HEK293 (cell line): ENCODE results near the gene ORC1.

Source experiments
- CTCF ChIA-PET: fragments of 350-600 bp; formaldehyde crosslinking; extraction: SDS; loops from one replicate; lab custom pipeline; 2021; ENCODE audit warnings: antibody characterized with exemption; lab: Yijun Ruan, JAX
- POLR2A ChIA-PET: fragments of 300-600 bp; formaldehyde crosslinking; extraction: SDS; loops from one replicate; lab custom pipeline; 2020; ENCODE audit warnings: antibody characterized with exemption, inconsistent platforms; lab: Yijun Ruan, JAX
- H3K27ac ChIP-seq: fragments of 200-500 bp; sonication (Bioruptor generic); 2 replicates; pipeline ENCODE4 v1.5.1; 2014; ENCODE audit warnings: low read depth, low read length, control low read depth, inconsistent platforms; ENCODE audit errors: extremely low read depth
- H3K36me3 ChIP-seq, 2 experiments: fragments of 200-500 bp in 1 of 2; sonication (Bioruptor generic) in 1 of 2; 1 replicate in 1 of 2; 2 replicates in 1 of 2; pipeline ENCODE4 v1.5.1; 2014 to 2017; ENCODE audit warnings: inconsistent platforms in 2 of 2, low read length in 2 of 2; ENCODE audit not compliant: control insufficient read depth in 2 of 2, insufficient read depth in 1 of 2
- H3K4me1 ChIP-seq: fragments of 200-500 bp; sonication (Bioruptor generic); 2 replicates; pipeline ENCODE4 v1.5.1; 2014; ENCODE audit warnings: mild to moderate bottlenecking, low read length, inconsistent platforms; ENCODE audit not compliant: control insufficient read depth, insufficient read depth
- H3K4me3 ChIP-seq: 2 replicates; pipeline ENCODE4 v1.5.1; 2011; ENCODE audit warnings: low read depth, mild to moderate bottlenecking, control low read depth, low read length, moderate library complexity
- H3K9me3 ChIP-seq: fragments of 200-500 bp; sonication (Bioruptor generic); 2 replicates; pipeline ENCODE4 v1.5.1; 2014; ENCODE audit warnings: low read depth, low read length, inconsistent platforms; ENCODE audit not compliant: control insufficient read depth, insufficient read depth
- KLF10 ChIP-seq: fragments of 450-650 bp; IDR thresholded peaks from 2 replicates; pipeline ENCODE4 v1.5.1; 2018; ENCODE audit warnings: missing biosample characterization, mild to moderate bottlenecking, missing genetic modification characterization
- REST ChIP-seq: fragments of 450-650 bp; formaldehyde crosslinking; IDR thresholded peaks from 2 replicates; pipeline ENCODE4 v1.5.1; 2016; ENCODE audit warnings: missing biosample characterization, missing genetic modification characterization
- SCRT1 ChIP-seq: fragments of 450-650 bp; formaldehyde crosslinking; IDR thresholded peaks from 2 replicates; pipeline ENCODE4 v1.5.1; 2016; ENCODE audit warnings: missing biosample characterization, missing genetic modification characterization, borderline replicate concordance
- ZNF146 ChIP-seq: fragments of 450-650 bp; formaldehyde crosslinking; IDR thresholded peaks from 2 replicates; pipeline ENCODE4 v1.5.1; 2016; ENCODE audit warnings: missing biosample characterization, missing genetic modification characterization
- ZNF248 ChIP-seq: fragments of 450-650 bp; formaldehyde crosslinking; IDR thresholded peaks from 2 replicates; pipeline ENCODE4 v1.5.1; 2017; ENCODE audit warnings: missing biosample characterization, missing genetic modification characterization
- ZNF48 ChIP-seq: fragments of 450-650 bp; formaldehyde crosslinking; IDR thresholded peaks from 2 replicates; pipeline ENCODE4 v1.5.1; 2016; ENCODE audit warnings: missing biosample characterization, missing genetic modification characterization
- ZNF513 ChIP-seq: fragments of 450-650 bp; IDR thresholded peaks from 2 replicates; pipeline ENCODE4 v1.5.1; 2018; ENCODE audit warnings: missing biosample characterization, missing genetic modification characterization
- ZNF580 ChIP-seq: fragments of 450-650 bp; formaldehyde crosslinking; IDR thresholded peaks from 2 replicates; pipeline ENCODE4 v1.5.1; 2016; ENCODE audit warnings: missing biosample characterization, missing genetic modification characterization
- ZNF660 ChIP-seq: fragments of 450-650 bp; IDR thresholded peaks from 2 replicates; pipeline ENCODE4 v1.5.1; 2018; ENCODE audit warnings: missing biosample characterization, mild to moderate bottlenecking, missing genetic modification characterization
- ZNF792 ChIP-seq: fragments of 450-650 bp; formaldehyde crosslinking; IDR thresholded peaks from 2 replicates; pipeline ENCODE4 v1.5.1; 2016; ENCODE audit warnings: missing biosample characterization, missing genetic modification characterization
- TF ChIP-seq, protein P1 (sequence below): fragments of 450-650 bp; formaldehyde crosslinking; IDR thresholded peaks from 2 replicates; pipeline ENCODE4 v1.5.1; 2016; ENCODE audit warnings: missing biosample characterization, missing genetic modification characterization
- TF ChIP-seq, protein P2 (sequence below): fragments of 450-650 bp; formaldehyde crosslinking; IDR thresholded peaks from 2 replicates; pipeline ENCODE4 v1.5.1; 2017; ENCODE audit warnings: missing biosample characterization, missing genetic modification characterization

Gene ORC1

DNA sequence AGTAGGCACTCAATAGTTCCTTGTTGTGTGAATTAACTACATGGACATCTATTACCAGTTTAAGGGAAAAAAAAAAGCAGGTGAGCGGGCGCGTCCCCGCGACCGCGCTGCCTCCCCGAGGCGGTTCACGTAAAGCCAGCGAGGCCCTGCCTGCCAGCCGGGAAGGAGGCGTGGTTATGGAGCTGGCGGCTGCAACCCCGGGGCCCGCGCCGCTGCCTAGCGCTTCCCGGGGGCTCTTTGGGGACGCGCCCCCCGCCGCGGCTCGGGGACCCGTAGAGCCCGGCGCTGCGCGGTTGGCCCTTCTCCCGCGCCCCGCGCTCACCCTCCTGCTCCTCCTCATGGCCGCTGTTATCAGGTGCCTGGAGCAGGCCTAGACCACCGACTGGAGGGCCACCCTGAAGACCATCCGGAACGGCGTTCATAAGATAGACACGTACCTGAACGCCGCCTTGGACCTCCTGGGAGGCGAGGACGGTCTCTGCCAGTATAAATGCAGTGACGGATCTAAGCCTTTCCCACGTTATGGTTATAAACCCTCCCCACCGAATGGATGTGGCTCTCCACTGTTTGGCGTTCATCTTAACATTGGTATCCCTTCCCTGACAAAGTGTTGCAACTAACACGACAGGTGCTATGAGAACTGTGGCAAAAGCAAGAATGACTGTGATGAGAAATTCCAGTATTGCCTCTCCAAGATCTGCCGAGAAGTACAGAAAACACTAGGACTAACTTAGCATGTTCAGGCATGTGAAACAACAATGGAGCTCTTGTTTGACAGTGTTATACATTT is 35.6 kb downstream of the ORC1 start (continued):
- TF ChIP-seq, protein P1, sequence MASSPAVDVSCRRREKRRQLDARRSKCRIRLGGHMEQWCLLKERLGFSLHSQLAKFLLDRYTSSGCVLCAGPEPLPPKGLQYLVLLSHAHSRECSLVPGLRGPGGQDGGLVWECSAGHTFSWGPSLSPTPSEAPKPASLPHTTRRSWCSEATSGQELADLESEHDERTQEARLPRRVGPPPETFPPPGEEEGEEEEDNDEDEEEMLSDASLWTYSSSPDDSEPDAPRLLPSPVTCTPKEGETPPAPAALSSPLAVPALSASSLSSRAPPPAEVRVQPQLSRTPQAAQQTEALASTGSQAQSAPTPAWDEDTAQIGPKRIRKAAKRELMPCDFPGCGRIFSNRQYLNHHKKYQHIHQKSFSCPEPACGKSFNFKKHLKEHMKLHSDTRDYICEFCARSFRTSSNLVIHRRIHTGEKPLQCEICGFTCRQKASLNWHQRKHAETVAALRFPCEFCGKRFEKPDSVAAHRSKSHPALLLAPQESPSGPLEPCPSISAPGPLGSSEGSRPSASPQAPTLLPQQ: peak; percentile 63; the same call in 1 of the 2 replicates
- TF ChIP-seq KLF10 (tag by site-specific recombination) (peak; percentile 48; the same call in 1 of the 2 replicates), SCRT1 (tag by site-specific recombination) (peak; percentile 73; the same call in 1 of the 2 replicates), ZNF48 (no peak), REST (no peak)

DNA sequence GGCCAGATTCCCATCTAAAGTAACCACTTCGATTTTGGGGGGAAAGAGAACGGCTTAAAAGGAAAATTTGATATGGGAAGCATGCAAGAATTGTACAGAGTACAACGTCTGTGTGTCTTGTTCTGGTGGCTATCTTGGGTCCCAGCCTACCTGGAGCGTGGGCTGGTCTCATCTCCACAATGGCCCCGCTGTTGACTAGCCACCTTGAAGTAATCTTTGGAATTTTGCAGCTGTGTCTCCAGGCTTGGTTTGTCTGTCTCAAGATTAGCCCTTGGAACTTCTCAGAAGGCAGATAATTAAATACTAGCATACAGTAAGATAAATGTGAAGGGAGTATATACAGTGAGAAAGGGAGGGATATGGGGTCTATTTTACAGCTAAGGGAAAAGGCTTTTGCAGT is 37.0 kb downstream of the ORC1 start:
- CTCF ChIA-PET: interaction anchor here (0.6 to 1.2 kb wide), 3 partner anchors 306 to 698 kb away, joined by 3 to 4 read pairs (median 3); no protein-coding TSS in a partner anchor

More for the DNA sequence above, 37.0 kb downstream of the ORC1 start:
- peaks cover 11 to 27% of the 10 kb centered on the region in 2 experiments; a peak in 2 of 3 replicates for H3K36me3 ChIP-seq
- no peak overlapping the region for H3K4me3 ChIP-seq
- H3K4me1 ChIP-seq: peaks cover 7% of the 10 kb centered on the region; the same call in 1 of the 2 replicates
- POLR2A ChIA-PET: interaction anchor here (2.0 to 3.1 kb wide), 3 partner anchors 14 to 312 kb away, joined by 10 to 11 read pairs (median 10); partner anchors contain the start of genes BTF3L4, ORC1, PRPF38A and TXNDC12
- H3K9me3 ChIP-seq: no peaks in the 10 kb centered on the region
- no peak for TF ChIP-seq ZNF248 (tag by site-specific recombination)
- TF ChIP-seq ZNF146: no peak
- TF ChIP-seq, protein P2, sequence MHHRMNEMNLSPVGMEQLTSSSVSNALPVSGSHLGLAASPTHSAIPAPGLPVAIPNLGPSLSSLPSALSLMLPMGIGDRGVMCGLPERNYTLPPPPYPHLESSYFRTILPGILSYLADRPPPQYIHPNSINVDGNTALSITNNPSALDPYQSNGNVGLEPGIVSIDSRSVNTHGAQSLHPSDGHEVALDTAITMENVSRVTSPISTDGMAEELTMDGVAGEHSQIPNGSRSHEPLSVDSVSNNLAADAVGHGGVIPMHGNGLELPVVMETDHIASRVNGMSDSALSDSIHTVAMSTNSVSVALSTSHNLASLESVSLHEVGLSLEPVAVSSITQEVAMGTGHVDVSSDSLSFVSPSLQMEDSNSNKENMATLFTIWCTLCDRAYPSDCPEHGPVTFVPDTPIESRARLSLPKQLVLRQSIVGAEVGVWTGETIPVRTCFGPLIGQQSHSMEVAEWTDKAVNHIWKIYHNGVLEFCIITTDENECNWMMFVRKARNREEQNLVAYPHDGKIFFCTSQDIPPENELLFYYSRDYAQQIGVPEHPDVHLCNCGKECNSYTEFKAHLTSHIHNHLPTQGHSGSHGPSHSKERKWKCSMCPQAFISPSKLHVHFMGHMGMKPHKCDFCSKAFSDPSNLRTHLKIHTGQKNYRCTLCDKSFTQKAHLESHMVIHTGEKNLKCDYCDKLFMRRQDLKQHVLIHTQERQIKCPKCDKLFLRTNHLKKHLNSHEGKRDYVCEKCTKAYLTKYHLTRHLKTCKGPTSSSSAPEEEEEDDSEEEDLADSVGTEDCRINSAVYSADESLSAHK (tag by site-specific recombination): no peak
- TF ChIP-seq ZNF660 (tag by site-specific recombination): no peak
- no peak for TF ChIP-seq ZNF792
- no peak for TF ChIP-seq ZNF513 (tag by site-specific recombination)
- no peak for TF ChIP-seq ZNF580 (tag by site-specific recombination)
- TF ChIP-seq, all 188 proteins: peak for 0
- no peak overlapping the region for H3K27ac ChIP-seq
